Measurements from ENCODE around the gene EYA2.

EYA2 gene

DNA sequence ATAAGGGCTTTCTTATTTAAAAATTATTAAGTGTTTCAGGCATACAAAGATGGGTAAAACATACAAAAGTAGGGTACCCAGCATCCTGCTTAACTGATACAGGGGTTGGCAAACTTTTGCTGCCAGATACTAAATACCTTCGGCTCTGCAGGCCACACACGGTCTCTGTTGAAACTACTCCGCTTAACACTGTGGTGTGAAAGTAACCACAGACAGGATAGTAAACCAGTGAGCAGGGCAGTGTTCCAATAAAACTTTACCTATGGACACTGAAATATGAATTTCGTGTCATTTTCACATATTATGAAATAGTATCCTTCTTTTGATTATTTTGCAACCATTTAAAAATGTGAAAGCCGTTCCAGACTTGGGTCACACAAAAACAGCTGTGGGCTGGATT is 92.4 kb downstream of the EYA2 start:
- WGBS (ENCODE audit: insufficient coverage) = 87% methylated on average over 5 of the region's 5 CpGs
- ChIA-PET POLR2A (no interaction called here), CTCF (no interaction called here)
- peaks cover 2 to 6% (median 5%) of the 10 kb centered on the region in 5 experiments for H3K9me3 ChIP-seq (ENCODE audit: control extremely low read depth in 1 of 5, control insufficient read depth in 4 of 5, insufficient read depth in 2 of 5, low read depth in 1 of 5, low read length in 4 of 5)
- DNase-seq = no peak
- H3K27ac ChIP-seq (ENCODE audit: insufficient read depth in 1 of 2, low read depth in 1 of 2, low read length in 2 of 2, poor library complexity in 1 of 2, severe bottlenecking in 2 of 2) = no peak overlapping the region
- no peaks in the 10 kb centered on the region for H3K36me3 ChIP-seq (ENCODE audit: control insufficient read depth in 4 of 4, insufficient read depth in 4 of 4, low read length in 3 of 4)
- no peaks in the 10 kb centered on the region for H3K4me1 ChIP-seq (ENCODE audit: control extremely low read depth in 1 of 4, control insufficient read depth in 4 of 4, insufficient read depth in 4 of 4, low read length in 3 of 4)
- H3K4me3 ChIP-seq (ENCODE audit: control insufficient read depth in 1 of 7, extremely low read depth in 1 of 7, insufficient read depth in 4 of 7, low read depth in 2 of 7, low read length in 6 of 7) = no peak overlapping the region
- H3K27me3 ChIP-seq (replicated peaks in 2 of 5; ENCODE audit: control insufficient read depth in 4 of 5, insufficient read depth in 5 of 5, low read length in 4 of 5) = peaks cover 3 to 18% (median 3%) of the 10 kb centered on the region in 5 experiments

DNA sequence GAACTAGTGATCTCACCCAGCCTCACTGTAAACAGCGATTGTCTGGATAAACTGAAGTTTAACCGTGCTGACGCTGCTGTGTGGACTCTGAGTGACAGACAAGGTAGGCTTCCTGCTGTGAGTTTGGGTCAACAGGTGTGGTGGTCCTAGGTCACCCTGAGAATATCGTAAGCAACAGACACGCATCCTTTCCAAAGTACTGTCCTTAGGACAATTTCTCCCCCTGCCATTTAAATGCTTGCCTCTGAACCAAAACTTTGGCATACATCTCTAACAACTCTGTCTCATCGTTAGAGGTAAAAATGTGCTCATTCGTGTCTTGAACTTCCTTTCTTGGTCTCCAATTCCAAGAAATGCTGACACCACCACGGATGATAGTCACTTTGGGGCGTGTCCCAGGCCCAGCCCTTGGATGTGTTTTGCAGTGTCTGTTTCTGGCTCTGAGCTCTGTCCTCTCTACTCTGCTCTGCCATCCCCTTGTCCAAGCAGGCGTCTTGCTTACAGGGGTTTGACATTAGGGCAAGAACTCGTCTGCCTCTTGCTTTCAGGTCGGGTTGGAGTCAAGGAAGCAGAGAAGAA is 95.5 kb downstream of the EYA2 start:
- no peak overlapping the region for H3K4me3 ChIP-seq (ENCODE audit: control insufficient read depth in 1 of 7, extremely low read depth in 1 of 7, insufficient read depth in 4 of 7, low read depth in 2 of 7, low read length in 6 of 7)
- POLR2A ChIA-PET = no interaction called here
- no peak for DNase-seq
- 60% methylated on average over 11 of the region's 12 CpGs for WGBS (ENCODE audit: insufficient coverage)
- CTCF ChIA-PET = no interaction called here
- H3K27me3 ChIP-seq (replicated peaks in 2 of 5; ENCODE audit: control insufficient read depth in 4 of 5, insufficient read depth in 5 of 5, low read length in 4 of 5) = peaks cover 0 to 29% (median 5%) of the 10 kb centered on the region in 5 experiments
- H3K9me3 ChIP-seq (ENCODE audit: control extremely low read depth in 1 of 5, control insufficient read depth in 4 of 5, insufficient read depth in 2 of 5, low read depth in 1 of 5, low read length in 4 of 5) = no peaks in the 10 kb centered on the region
- no peak overlapping the region for H3K27ac ChIP-seq (ENCODE audit: insufficient read depth in 1 of 2, low read depth in 1 of 2, low read length in 2 of 2, poor library complexity in 1 of 2, severe bottlenecking in 2 of 2)
- no peaks in the 10 kb centered on the region for H3K36me3 ChIP-seq (ENCODE audit: control insufficient read depth in 4 of 4, insufficient read depth in 4 of 4, low read length in 3 of 4)
- H3K4me1 ChIP-seq (ENCODE audit: control extremely low read depth in 1 of 4, control insufficient read depth in 4 of 4, insufficient read depth in 4 of 4, low read length in 3 of 4) = no peaks in the 10 kb centered on the region

GRCh38 chr20:46990596-46991104 is 96.0 kb downstream of the EYA2 start:
- Histone ChIP-seq H3K4me3 (ENCODE audit: control insufficient read depth in 1 of 7, extremely low read depth in 1 of 7, insufficient read depth in 4 of 7, low read depth in 2 of 7, low read length in 6 of 7) (no peak overlapping the region), H3K27me3 (replicated peaks in 2 of 5; ENCODE audit: control insufficient read depth in 4 of 5, insufficient read depth in 5 of 5, low read length in 4 of 5) (peaks cover under 1 to 35% (median 6%) of the 10 kb centered on the region in 5 experiments), H3K4me1 (ENCODE audit: control extremely low read depth in 1 of 4, control insufficient read depth in 4 of 4, insufficient read depth in 4 of 4, low read length in 3 of 4) (no peaks in the 10 kb centered on the region), H3K36me3 (ENCODE audit: control insufficient read depth in 4 of 4, insufficient read depth in 4 of 4, low read length in 3 of 4) (no peaks in the 10 kb centered on the region), H3K27ac (ENCODE audit: insufficient read depth in 1 of 2, low read depth in 1 of 2, low read length in 2 of 2, poor library complexity in 1 of 2, severe bottlenecking in 2 of 2) (no peak overlapping the region), H3K9me3 (ENCODE audit: control extremely low read depth in 1 of 5, control insufficient read depth in 4 of 5, insufficient read depth in 2 of 5, low read depth in 1 of 5, low read length in 4 of 5) (no peaks in the 10 kb centered on the region)
- DNase-seq = no peak
- POLR2A ChIA-PET = no interaction called here
- CTCF ChIA-PET = no interaction called here
- 71% methylated on average over 5 of the region's 5 CpGs for WGBS (ENCODE audit: insufficient coverage)

DNA sequence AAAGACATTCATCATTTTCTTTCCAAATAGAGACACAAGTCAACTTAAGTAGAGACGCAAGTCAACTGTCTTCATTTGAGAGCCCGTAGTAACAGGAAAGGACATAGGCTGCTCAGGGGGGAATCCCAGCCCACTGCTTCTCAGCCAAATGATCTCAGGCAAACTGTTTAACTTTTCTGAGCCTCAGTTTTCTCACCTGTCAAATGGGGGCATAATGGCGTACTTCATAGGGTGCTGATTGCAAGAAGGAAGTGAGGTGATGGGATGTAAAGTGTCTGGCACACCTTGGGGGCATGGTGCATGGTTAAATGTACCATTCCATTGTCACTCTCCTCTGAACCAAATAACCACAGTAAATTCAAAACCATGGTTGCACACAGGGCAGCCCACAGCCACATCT is 96.5 kb downstream of the EYA2 start:
- CTCF ChIA-PET = no interaction called here
- no peaks in the 10 kb centered on the region for H3K9me3 ChIP-seq (ENCODE audit: control extremely low read depth in 1 of 5, control insufficient read depth in 4 of 5, insufficient read depth in 2 of 5, low read depth in 1 of 5, low read length in 4 of 5)
- no peak overlapping the region for H3K27ac ChIP-seq (ENCODE audit: insufficient read depth in 1 of 2, low read depth in 1 of 2, low read length in 2 of 2, poor library complexity in 1 of 2, severe bottlenecking in 2 of 2)
- H3K36me3 ChIP-seq (ENCODE audit: control insufficient read depth in 4 of 4, insufficient read depth in 4 of 4, low read length in 3 of 4) = no peaks in the 10 kb centered on the region
- H3K4me3 ChIP-seq (ENCODE audit: control insufficient read depth in 1 of 7, extremely low read depth in 1 of 7, insufficient read depth in 4 of 7, low read depth in 2 of 7, low read length in 6 of 7) = no peak overlapping the region
- 94% methylated on average over 2 of the region's 3 CpGs for WGBS (ENCODE audit: insufficient coverage)
- peaks cover 3 to 37% (median 7%) of the 10 kb centered on the region in 5 experiments for H3K27me3 ChIP-seq (replicated peaks in 2 of 5; ENCODE audit: control insufficient read depth in 4 of 5, insufficient read depth in 5 of 5, low read length in 4 of 5)
- no peaks in the 10 kb centered on the region for H3K4me1 ChIP-seq (ENCODE audit: control extremely low read depth in 1 of 4, control insufficient read depth in 4 of 4, insufficient read depth in 4 of 4, low read length in 3 of 4)
- DNase-seq = no peak
- POLR2A ChIA-PET = no interaction called here

DNA sequence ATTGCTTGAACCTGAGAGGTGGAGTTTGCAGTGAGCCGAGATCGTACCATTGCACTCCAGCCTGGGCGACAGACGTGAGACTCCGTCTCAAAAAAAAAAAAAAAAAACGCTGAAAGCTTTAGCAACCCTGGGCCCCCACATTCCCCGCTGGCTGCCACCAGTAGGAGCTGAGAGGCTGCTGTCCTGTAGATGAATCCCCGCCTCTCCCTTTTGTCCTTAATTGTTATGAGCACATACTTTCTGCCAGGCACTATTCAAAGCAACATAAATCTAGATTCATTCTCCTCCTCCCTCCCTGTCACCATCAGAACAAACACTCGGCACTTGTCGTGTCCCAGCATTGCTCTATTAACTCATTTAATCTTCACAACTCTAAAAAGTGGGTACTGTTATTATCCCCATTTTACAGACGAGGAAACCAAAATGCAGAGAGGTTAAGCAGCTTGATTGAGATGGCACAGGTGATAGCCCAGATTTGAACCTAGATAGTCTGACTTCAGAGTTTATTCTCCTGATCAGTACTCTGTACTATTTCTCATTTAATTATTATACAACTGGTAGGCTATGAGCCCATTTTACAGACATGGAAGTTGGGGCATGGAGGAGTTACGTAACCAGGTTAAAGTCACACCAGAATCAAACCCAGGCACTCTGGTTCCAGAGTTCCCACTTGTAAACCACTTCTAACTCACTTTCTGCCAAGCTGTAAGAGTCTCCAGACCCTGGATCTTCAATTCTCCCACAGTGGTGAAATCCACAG is 97.4 kb downstream of the EYA2 start:
- 93% methylated on average over 11 of the region's 12 CpGs for WGBS (ENCODE audit: insufficient coverage)
- H3K27ac ChIP-seq (ENCODE audit: insufficient read depth in 1 of 2, low read depth in 1 of 2, low read length in 2 of 2, poor library complexity in 1 of 2, severe bottlenecking in 2 of 2) = no peak overlapping the region

GRCh38 chr20:46992640-46993035 is 98.0 kb downstream of the EYA2 start:
- no peak overlapping the region for H3K4me3 ChIP-seq (ENCODE audit: control insufficient read depth in 1 of 7, extremely low read depth in 1 of 7, insufficient read depth in 4 of 7, low read depth in 2 of 7, low read length in 6 of 7)
- H3K4me1 ChIP-seq (ENCODE audit: control extremely low read depth in 1 of 4, control insufficient read depth in 4 of 4, insufficient read depth in 4 of 4, low read length in 3 of 4) = no peaks in the 10 kb centered on the region
- H3K27ac ChIP-seq (ENCODE audit: insufficient read depth in 1 of 2, low read depth in 1 of 2, low read length in 2 of 2, poor library complexity in 1 of 2, severe bottlenecking in 2 of 2) = no peak overlapping the region
- H3K36me3 ChIP-seq (ENCODE audit: control insufficient read depth in 4 of 4, insufficient read depth in 4 of 4, low read length in 3 of 4) = no peaks in the 10 kb centered on the region
- H3K9me3 ChIP-seq (ENCODE audit: control extremely low read depth in 1 of 5, control insufficient read depth in 4 of 5, insufficient read depth in 2 of 5, low read depth in 1 of 5, low read length in 4 of 5) = no peaks in the 10 kb centered on the region
- peaks cover 0 to 45% (median 7%) of the 10 kb centered on the region in 5 experiments for H3K27me3 ChIP-seq (replicated peaks in 2 of 5; ENCODE audit: control insufficient read depth in 4 of 5, insufficient read depth in 5 of 5, low read length in 4 of 5)
- ChIA-PET POLR2A (no interaction called here), CTCF (no interaction called here)
- 86% methylated on average over 2 of the region's 2 CpGs for WGBS (ENCODE audit: insufficient coverage)
- DNase-seq = no peak

More for the DNA sequence above, 97.4 kb downstream of the EYA2 start:
- no peaks in the 10 kb centered on the region for H3K36me3 ChIP-seq (ENCODE audit: control insufficient read depth in 4 of 4, insufficient read depth in 4 of 4, low read length in 3 of 4)
- ChIA-PET CTCF (no interaction called here), POLR2A (no interaction called here)
- H3K4me1 ChIP-seq (ENCODE audit: control extremely low read depth in 1 of 4, control insufficient read depth in 4 of 4, insufficient read depth in 4 of 4, low read length in 3 of 4) = no peaks in the 10 kb centered on the region
- no peak overlapping the region for H3K4me3 ChIP-seq (ENCODE audit: control insufficient read depth in 1 of 7, extremely low read depth in 1 of 7, insufficient read depth in 4 of 7, low read depth in 2 of 7, low read length in 6 of 7)
- H3K27me3 ChIP-seq (replicated peaks in 2 of 5; ENCODE audit: control insufficient read depth in 4 of 5, insufficient read depth in 5 of 5, low read length in 4 of 5) = peaks cover 2 to 41% (median 7%) of the 10 kb centered on the region in 5 experiments
- DNase-seq = no peak
- H3K9me3 ChIP-seq (ENCODE audit: control extremely low read depth in 1 of 5, control insufficient read depth in 4 of 5, insufficient read depth in 2 of 5, low read depth in 1 of 5, low read length in 4 of 5) = no peaks in the 10 kb centered on the region

GRCh38 chr20:46993465-46994095 is 98.9 kb downstream of the EYA2 start:
- no peaks in the 10 kb centered on the region for H3K36me3 ChIP-seq (ENCODE audit: control insufficient read depth in 4 of 4, insufficient read depth in 4 of 4, low read length in 3 of 4)
- peaks cover 0 to 47% (median 7%) of the 10 kb centered on the region in 5 experiments for H3K27me3 ChIP-seq (replicated peaks in 2 of 5; ENCODE audit: control insufficient read depth in 4 of 5, insufficient read depth in 5 of 5, low read length in 4 of 5)
- H3K9me3 ChIP-seq (ENCODE audit: control extremely low read depth in 1 of 5, control insufficient read depth in 4 of 5, insufficient read depth in 2 of 5, low read depth in 1 of 5, low read length in 4 of 5) = no peaks in the 10 kb centered on the region
- H3K4me1 ChIP-seq (ENCODE audit: control extremely low read depth in 1 of 4, control insufficient read depth in 4 of 4, insufficient read depth in 4 of 4, low read length in 3 of 4) = no peaks in the 10 kb centered on the region
- ChIA-PET CTCF (no interaction called here), POLR2A (no interaction called here)
- DNase-seq = no peak
- H3K27ac ChIP-seq (ENCODE audit: insufficient read depth in 1 of 2, low read depth in 1 of 2, low read length in 2 of 2, poor library complexity in 1 of 2, severe bottlenecking in 2 of 2) = no peak overlapping the region
- no peak overlapping the region for H3K4me3 ChIP-seq (ENCODE audit: control insufficient read depth in 1 of 7, extremely low read depth in 1 of 7, insufficient read depth in 4 of 7, low read depth in 2 of 7, low read length in 6 of 7)
- WGBS (ENCODE audit: insufficient coverage) = 89% methylated on average over 3 of the region's 4 CpGs

Measured in common myeloid progenitor, CD34-positive (primary cell).